ENCODE data around the gene UBXN2A.

The UBXN2A gene

GRCh38 chr2:24046930-24047702, 106.9 kb downstream of the UBXN2A start, which contains the start of gene WDCP:
Gene WDCP, minus strand, starts transcription at chr2:24047391. Its CDS starts 7,897 bp downstream, at chr2:24039494.
- DNase-seq (ENCODE audit: low spot score): peak; percentile 98
- Histone ChIP-seq H3K4me3 (peak within 1 kb of the TSS; percentile 81), H3K27ac (peak within 1 kb of the TSS; percentile 29 to 88)
- TF ChIP-seq, protein P1, sequence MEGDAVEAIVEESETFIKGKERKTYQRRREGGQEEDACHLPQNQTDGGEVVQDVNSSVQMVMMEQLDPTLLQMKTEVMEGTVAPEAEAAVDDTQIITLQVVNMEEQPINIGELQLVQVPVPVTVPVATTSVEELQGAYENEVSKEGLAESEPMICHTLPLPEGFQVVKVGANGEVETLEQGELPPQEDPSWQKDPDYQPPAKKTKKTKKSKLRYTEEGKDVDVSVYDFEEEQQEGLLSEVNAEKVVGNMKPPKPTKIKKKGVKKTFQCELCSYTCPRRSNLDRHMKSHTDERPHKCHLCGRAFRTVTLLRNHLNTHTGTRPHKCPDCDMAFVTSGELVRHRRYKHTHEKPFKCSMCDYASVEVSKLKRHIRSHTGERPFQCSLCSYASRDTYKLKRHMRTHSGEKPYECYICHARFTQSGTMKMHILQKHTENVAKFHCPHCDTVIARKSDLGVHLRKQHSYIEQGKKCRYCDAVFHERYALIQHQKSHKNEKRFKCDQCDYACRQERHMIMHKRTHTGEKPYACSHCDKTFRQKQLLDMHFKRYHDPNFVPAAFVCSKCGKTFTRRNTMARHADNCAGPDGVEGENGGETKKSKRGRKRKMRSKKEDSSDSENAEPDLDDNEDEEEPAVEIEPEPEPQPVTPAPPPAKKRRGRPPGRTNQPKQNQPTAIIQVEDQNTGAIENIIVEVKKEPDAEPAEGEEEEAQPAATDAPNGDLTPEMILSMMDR (IDR thresholded peaks at IDR 0.05): no peak

DNA sequence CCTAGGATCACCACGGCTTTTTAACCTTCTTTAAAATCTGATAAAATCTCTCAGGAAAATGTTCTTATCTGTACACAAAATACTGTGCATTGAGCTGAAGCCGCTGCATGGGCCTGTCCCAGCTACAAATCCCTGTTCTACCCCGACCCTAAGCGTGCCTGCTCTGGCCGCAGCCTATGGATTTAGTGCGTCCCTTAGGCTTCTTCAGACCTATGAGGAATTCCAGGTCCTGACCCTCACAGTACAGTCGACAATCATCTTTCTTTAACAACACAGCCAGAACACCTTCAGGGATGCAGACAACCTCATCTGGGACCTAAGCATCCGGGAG, 107.4 kb downstream of the UBXN2A start:
- TF ChIP-seq, protein P1 (IDR thresholded peaks at IDR 0.05): no peak
- peak overlapping the region; percentile 40 for H3K4me3 ChIP-seq
- no peak overlapping the region for H3K27ac ChIP-seq
- no peak for DNase-seq (ENCODE audit: low spot score)

GRCh38 chr2:24048769-24049484, 108.7 kb downstream of the UBXN2A start:
- Histone ChIP-seq H3K4me3 (peak overlapping the region; percentile 72), H3K27ac (no peak overlapping the region)
- TF ChIP-seq, protein P1 (IDR thresholded peaks at IDR 0.05): no peak
- no peak for DNase-seq (ENCODE audit: low spot score)

- TF ChIP-seq, protein P1 (IDR thresholded peaks at IDR 0.05): no peak
- H3K4me3 ChIP-seq: peak within 1 kb of the TSS; percentile 72
- peak within 1 kb of the TSS; percentile 50 to 63 for H3K27ac ChIP-seq
- no peak for DNase-seq (ENCODE audit: low spot score)
Measured at GRCh38 chr2:24049485-24050021, 109.3 kb downstream of the UBXN2A start, which contains the start of gene FKBP1B. Gene FKBP1B, plus strand, starts transcription at chr2:24049741. Its CDS starts 109 bp downstream, at chr2:24049850.

GRCh38 chr2:24050041-24050979, 110.0 kb downstream of the UBXN2A start:
- peak overlapping the region; percentile 50 to 63 for H3K27ac ChIP-seq
- no peak for DNase-seq (ENCODE audit: low spot score)
- TF ChIP-seq, protein P1 (IDR thresholded peaks at IDR 0.05): no peak
- H3K4me3 ChIP-seq: peak overlapping the region; percentile 72

DNA sequence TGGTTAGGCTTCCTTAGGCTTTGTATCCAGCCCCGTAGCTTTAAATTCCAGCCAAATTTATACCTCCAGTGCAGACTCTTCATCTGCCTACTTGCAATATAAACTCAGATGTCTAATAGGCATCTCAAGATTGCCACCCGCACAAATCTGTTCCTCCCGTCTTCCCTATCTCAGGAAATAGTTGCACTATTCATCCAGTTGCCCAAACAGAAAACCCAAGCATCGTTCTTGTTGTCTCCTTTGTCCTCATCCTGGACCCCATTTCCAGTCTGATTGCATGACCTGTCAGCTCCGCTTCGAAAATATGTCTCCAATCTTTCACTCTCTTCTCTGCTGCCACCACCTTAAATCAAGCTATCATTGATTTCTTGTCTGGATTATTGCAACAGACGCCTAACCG, 111.6 kb downstream of the UBXN2A start:
- no peak overlapping the region for H3K27ac ChIP-seq

More for the DNA sequence above, 111.6 kb downstream of the UBXN2A start:
- TF ChIP-seq, protein P1 (IDR thresholded peaks at IDR 0.05): no peak
- no peak for DNase-seq (ENCODE audit: low spot score)
- no peak overlapping the region for H3K4me3 ChIP-seq

Data from coronary artery (tissue), 2 donors.